T-helper 2 cell treated with Interferon-gamma antibody and Interleukin-4, amounts not matched to agents 5 μg/mL and 100 μg/mL, for 36 hours (primary cell): ENCODE results near the gene LAMA3.

Experiments used
- DNase-seq: peaks from one replicate; pipeline ENCODE4 v3.0.0; 2021; ENCODE audit warnings: low spot score
- H3K27ac Mint-ChIP-seq: one replicate; pipeline ENCODE4 v1.8.0; 2021; ENCODE audit warnings: mild to moderate bottlenecking, mixed read lengths
- H3K27me3 Mint-ChIP-seq: one replicate; pipeline ENCODE4 v1.8.0; 2021; ENCODE audit warnings: low read depth, mixed read lengths
- H3K36me3 Mint-ChIP-seq: one replicate; pipeline ENCODE4 v1.8.0; 2021; ENCODE audit warnings: low read depth, mixed read lengths
- H3K4me1 Mint-ChIP-seq: one replicate; pipeline ENCODE4 v1.8.0; 2021; ENCODE audit warnings: low read depth, mixed read lengths
- H3K4me3 Mint-ChIP-seq: one replicate; pipeline ENCODE4 v1.8.0; 2022; ENCODE audit warnings: mild to moderate bottlenecking, moderate library complexity, mixed read lengths
- H3K9me3 Mint-ChIP-seq: one replicate; pipeline ENCODE4 v1.8.0; 2021; ENCODE audit warnings: mixed read lengths

Gene LAMA3

DNA sequence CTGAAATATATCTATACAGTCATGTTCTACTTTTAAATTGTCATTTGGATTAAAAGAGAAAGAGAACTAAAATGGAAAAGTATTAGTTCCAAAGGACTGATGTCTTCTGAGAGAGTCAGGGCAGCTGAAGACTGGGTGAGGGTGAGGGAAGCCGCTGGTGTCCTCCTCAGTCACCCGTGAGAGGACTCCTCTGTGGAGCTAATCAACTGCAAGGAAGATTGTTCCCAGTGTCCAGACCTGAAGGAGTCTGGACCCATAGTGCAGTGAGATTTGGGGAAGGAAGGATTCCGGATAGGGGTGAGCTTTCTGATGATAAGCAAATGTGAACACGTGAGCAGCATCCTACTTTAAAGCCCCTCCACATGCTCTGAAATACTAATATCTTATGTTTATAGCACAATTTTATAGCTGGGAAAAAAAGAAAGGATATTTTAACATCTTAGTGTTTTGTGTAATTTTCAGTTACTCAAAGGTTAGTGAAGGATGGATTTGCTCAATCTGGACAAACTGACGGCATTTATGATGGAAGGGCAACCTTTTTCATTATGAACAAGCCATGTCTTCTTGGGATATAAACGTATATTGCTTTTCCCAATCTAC, 190.8 kb downstream of the LAMA3 start:
- Mint-ChIP-seq H3K4me3 (no peak overlapping the region), H3K9me3 (no peaks in the 10 kb centered on the region), H3K27ac (no peak overlapping the region), H3K4me1 (peaks cover 11% of the 10 kb centered on the region), H3K27me3 (peaks cover 39% of the 10 kb centered on the region), H3K36me3 (no peaks in the 10 kb centered on the region)
- no peak for DNase-seq

DNA sequence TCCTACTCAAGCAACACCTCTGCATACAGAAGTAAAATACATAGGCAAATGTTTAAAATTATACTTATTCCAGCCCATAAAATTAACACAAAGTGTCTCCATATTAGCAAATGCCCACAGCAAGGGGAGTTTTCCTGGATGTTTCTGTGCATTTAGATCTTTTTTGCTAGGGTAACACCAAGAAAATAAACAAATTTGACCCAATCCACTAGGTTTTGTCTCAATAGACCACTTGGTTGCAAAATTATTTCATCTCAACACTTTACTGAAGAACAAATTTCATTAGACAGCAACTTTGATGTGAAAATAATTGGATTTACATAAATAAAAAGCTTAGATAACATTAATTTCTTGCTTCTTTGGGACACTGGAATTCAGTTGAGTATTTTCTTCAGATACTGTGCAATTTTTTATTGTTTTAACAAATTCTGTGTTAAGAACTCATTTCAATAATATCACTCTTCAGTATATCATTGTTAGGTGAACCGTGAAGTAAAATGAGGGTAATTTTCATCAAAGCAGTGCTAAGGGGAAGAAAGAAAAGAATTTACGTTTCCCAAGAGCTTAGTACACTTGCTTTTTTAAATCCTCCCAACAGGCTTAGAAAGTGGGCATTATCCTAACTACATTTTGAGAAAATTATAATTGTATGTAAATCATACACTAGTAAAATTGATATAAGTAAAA, 191.8 kb downstream of the LAMA3 start:
- Mint-ChIP-seq H3K9me3 (no peaks in the 10 kb centered on the region), H3K4me3 (no peak overlapping the region), H3K36me3 (no peaks in the 10 kb centered on the region), H3K27ac (no peak overlapping the region), H3K27me3 (peaks cover 32% of the 10 kb centered on the region), H3K4me1 (peaks cover 18% of the 10 kb centered on the region)
- DNase-seq = no peak

DNA sequence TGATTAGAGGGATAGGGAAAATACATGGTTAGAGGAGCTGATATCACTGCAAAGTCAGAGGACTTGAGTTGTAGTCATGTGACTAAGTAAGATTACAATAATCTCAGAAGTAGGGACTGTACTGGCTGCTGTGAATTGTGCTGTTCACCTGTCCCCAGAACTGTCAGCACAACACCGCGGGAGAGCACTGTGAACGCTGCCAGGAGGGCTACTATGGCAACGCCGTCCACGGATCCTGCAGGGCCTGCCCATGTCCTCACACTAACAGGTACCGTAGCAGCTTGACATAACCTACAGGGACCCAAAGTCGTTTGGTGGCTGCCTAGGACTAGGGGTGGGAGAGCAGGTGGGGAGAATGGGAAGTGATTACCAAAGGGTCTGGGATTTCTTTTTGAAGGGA, 192.5 kb downstream of the LAMA3 start:
- Mint-ChIP-seq H3K27ac (no peak overlapping the region), H3K4me3 (no peak overlapping the region), H3K9me3 (no peaks in the 10 kb centered on the region)

DNA sequence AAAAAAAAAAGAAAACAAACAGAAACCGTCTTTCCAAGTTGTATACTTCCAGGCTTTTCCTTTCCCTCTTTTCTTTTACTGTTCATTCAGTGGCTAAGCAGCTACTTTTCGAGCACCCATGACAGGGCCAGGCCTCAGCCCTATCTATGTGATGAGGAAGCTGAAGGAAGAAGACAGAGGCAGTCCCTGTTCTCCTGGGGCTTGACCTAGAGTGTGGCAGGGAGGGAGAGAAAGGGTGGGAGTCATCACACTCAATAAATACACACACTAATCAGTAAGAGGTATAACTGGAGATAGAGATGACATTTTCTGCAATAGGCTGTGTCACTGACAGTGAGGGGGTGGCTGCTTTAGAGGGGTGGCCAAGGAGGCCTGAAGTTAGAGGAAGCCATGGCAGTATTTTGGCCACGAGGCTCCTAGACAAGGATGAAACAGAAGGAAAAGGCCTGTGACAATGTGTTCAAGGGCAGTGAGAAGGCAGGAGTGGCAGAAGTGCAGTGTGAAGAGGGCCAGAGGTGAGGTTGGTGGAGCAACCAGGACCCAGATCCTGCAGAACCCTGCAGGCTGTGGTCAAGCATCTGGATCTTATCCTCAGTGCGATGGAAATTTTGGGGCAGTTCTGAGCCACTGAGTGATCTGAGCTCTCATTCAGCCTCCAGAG, 193.5 kb downstream of the LAMA3 start:
- Mint-ChIP-seq H3K9me3 (no peaks in the 10 kb centered on the region), H3K4me3 (no peak overlapping the region), H3K4me1 (peaks cover 29% of the 10 kb centered on the region), H3K27me3 (peaks cover 23% of the 10 kb centered on the region), H3K36me3 (no peaks in the 10 kb centered on the region), H3K27ac (no peak overlapping the region)
- DNase-seq = no peak

More for the DNA sequence above, 192.5 kb downstream of the LAMA3 start:
- peaks cover 27% of the 10 kb centered on the region for H3K27me3 Mint-ChIP-seq
- H3K36me3 Mint-ChIP-seq = no peaks in the 10 kb centered on the region
- peaks cover 24% of the 10 kb centered on the region for H3K4me1 Mint-ChIP-seq
- no peak for DNase-seq

DNA sequence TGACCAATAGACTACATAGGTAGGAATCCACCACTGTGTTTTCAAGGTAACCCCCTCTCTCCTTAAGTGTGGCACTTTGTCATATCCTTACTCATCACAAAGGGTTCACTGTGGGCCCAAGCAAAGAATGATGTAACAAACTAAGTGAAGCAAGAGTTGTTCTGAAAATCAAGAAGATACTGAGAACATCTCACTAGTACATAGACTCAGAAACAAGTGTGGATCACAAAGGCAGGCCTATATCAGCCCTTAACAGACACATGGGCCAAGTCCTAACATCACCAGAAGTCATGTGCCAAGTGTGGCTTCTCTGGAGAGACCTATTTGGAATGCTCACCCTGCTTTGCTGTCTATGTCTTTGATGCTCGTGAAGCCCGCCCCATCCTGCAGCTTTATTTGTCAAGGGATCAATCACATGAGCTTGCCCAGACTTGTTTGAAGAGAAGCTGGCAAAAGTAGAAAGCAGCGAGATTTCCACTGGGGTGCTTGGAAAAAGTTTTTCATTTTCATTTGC, 194.1 kb downstream of the LAMA3 start:
- no peak for DNase-seq
- no peak overlapping the region for H3K4me3 Mint-ChIP-seq
- H3K36me3 Mint-ChIP-seq = no peaks in the 10 kb centered on the region
- peaks cover 19% of the 10 kb centered on the region for H3K27me3 Mint-ChIP-seq
- no peak overlapping the region for H3K27ac Mint-ChIP-seq
- H3K4me1 Mint-ChIP-seq = peaks cover 29% of the 10 kb centered on the region
- no peaks in the 10 kb centered on the region for H3K9me3 Mint-ChIP-seq

DNA sequence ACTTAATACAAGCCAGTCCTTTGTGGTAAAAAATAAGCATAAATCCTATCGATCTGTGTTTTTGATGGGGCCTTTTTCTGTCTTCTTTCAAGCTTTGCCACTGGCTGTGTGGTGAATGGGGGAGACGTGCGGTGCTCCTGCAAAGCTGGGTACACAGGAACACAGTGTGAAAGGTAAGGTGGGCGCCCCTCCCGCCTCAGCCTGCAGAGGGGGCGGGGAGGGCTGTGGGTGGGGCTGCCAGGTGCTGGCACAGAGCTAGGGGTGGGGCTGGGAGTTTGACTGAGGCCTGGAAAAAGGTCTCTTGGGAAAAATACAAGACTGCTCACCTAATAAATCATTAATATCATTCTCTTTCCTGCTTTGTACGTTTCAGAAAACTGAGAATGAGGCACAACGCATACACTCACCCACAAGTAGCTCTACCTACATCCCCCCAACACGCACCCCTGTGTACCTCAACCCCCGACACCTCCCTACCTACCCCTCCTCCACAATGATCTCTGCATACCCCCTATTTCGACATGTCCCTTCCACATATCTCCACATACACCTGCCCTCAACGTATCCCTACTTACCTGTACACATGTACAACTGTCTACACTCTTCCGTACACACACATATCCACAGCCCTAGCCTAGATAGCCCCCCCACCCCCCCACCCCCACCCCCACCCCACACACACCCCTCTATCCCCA, 195.6 kb downstream of the LAMA3 start:
- DNase-seq = no peak
- Mint-ChIP-seq H3K9me3 (no peaks in the 10 kb centered on the region), H3K4me1 (peaks cover 29% of the 10 kb centered on the region), H3K4me3 (no peak overlapping the region), H3K27me3 (peaks cover 6% of the 10 kb centered on the region), H3K36me3 (no peaks in the 10 kb centered on the region), H3K27ac (peak overlapping the region; percentile 43)

DNA sequence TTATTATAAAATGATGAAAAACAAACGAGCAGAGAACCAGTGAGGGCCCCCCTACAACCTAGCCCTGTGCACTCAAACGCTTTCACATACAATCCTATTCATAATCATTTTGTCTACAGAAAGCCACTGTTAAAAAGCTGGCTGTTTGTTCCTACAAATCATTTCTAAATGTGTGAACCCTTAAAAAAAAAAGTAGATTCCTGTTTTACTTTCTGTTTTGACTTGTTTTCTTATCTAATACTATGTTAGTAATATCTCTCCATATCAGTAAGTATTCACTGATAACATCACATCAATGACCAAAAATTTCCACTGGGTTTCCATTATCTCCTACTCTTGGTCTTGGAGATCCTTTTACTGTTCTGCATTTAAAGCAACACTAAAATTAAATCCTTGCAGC, 196.5 kb downstream of the LAMA3 start:
- no peaks in the 10 kb centered on the region for H3K36me3 Mint-ChIP-seq
- peaks cover 8% of the 10 kb centered on the region for H3K27me3 Mint-ChIP-seq
- DNase-seq = no peak
- H3K27ac Mint-ChIP-seq = no peak overlapping the region
- H3K4me1 Mint-ChIP-seq = peaks cover 29% of the 10 kb centered on the region
- no peaks in the 10 kb centered on the region for H3K9me3 Mint-ChIP-seq
- peak overlapping the region; percentile 54 for H3K4me3 Mint-ChIP-seq

DNA sequence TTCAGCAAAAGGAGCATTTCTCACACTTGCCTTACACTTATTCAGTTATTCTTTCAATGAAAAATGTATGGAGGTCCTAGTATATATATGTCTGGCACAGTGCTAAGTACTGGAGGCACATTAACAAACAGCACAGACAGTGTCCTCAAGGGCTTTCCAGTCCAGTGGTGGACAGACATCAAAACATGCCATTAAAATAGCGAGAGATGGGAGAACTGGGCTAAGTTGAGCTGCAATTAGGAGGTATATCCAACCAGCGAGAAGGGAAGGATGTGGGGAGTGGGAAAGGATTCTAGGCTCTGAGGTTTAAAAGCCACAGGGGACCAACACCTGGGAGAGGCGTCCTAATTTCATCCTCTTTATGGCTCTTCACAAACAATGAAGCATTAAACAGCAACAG, 197.8 kb downstream of the LAMA3 start:
- no peak overlapping the region for H3K27ac Mint-ChIP-seq
- H3K4me3 Mint-ChIP-seq = no peak overlapping the region
- no peak for DNase-seq
- peaks cover 11% of the 10 kb centered on the region for H3K27me3 Mint-ChIP-seq
- peaks cover 30% of the 10 kb centered on the region for H3K4me1 Mint-ChIP-seq
- H3K36me3 Mint-ChIP-seq = no peaks in the 10 kb centered on the region
- H3K9me3 Mint-ChIP-seq = no peaks in the 10 kb centered on the region

DNA sequence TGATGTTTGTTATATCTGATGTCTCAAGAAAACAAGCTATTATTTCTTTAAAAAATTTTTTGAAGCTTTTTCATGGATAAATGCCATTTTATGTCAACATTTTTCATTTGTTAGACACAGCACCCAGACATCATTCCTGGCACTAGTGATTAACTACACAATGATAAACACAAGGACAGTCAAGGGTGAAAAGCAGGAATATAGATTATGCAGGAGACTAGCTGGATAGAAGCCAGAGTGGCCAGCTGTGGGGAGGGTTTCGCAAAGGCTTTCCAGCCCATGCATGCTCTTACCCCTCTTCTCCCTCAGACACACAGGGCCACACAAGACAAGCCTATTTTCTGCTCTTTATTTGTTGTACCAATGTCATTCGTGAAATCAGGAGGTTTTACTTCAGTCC, 198.2 kb downstream of the LAMA3 start:
- Mint-ChIP-seq H3K27ac (no peak overlapping the region), H3K4me3 (no peak overlapping the region), H3K36me3 (no peaks in the 10 kb centered on the region), H3K27me3 (peaks cover 11% of the 10 kb centered on the region), H3K9me3 (no peaks in the 10 kb centered on the region), H3K4me1 (peaks cover 30% of the 10 kb centered on the region)
- no peak for DNase-seq

DNA sequence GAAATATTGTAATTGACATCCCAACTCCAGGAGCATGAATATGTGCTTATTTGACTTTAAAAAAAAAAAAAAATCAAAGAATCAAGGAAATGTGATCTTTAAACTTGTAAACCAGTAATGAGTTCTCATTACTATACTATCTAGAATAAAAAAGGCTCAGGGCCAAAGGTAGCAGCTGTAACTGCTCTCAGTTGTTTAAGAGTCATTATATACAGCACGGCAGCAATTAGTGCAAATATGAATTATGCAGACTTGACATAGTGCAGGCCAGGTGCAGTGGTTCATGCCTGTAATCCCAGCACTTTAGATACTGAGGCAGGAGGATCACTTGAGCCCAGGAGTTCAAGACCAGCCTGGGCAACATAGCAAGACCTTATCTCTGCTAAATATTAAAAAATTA, 199.6 kb downstream of the LAMA3 start:
- H3K9me3 Mint-ChIP-seq = no peaks in the 10 kb centered on the region
- no peak for DNase-seq
- H3K36me3 Mint-ChIP-seq = no peaks in the 10 kb centered on the region
- no peak overlapping the region for H3K27ac Mint-ChIP-seq
- H3K4me1 Mint-ChIP-seq = peaks cover 28% of the 10 kb centered on the region
- no peak overlapping the region for H3K4me3 Mint-ChIP-seq
- H3K27me3 Mint-ChIP-seq = peaks cover 14% of the 10 kb centered on the region

DNA sequence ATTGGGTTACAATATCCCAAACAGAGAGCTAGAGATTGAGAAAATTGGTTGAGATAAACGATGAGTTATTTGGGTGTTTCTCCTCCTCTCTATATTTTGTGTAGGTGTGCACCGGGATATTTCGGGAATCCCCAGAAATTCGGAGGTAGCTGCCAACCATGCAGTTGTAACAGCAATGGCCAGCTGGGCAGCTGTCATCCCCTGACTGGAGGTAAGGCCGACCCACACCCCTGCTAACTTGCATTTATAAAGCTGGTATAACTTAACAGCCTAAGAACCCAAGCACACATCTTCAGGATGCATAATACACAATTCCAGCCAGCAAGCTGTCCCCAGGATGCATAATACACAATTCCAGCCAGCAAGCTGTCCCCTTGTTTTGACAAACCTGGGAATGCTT, 200.7 kb downstream of the LAMA3 start:
- peaks cover 21% of the 10 kb centered on the region for H3K4me1 Mint-ChIP-seq
- H3K36me3 Mint-ChIP-seq = no peaks in the 10 kb centered on the region
- H3K4me3 Mint-ChIP-seq = no peak overlapping the region
- no peaks in the 10 kb centered on the region for H3K9me3 Mint-ChIP-seq
- peaks cover 14% of the 10 kb centered on the region for H3K27me3 Mint-ChIP-seq
- no peak for DNase-seq
- no peak overlapping the region for H3K27ac Mint-ChIP-seq

DNA sequence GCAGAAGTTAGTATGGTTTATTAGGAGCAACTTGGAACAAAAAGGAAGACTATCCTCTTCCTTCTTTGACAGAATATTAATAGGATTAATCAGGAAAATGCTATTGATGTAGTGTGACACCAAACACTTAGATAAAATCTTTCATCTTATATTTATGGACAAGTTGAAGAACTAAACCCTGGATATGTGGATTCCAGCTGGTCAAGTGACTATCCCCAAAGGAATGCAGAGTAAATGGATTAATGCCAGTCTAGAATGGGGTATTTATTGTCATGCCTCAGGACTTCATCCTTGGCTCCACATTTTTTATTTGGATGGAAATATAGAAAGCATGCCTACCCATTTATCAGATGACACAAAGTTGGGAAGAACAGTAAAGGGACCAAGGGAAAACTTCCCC, 201.3 kb downstream of the LAMA3 start:
- no peaks in the 10 kb centered on the region for H3K36me3 Mint-ChIP-seq
- H3K4me3 Mint-ChIP-seq = no peak overlapping the region
- peaks cover 16% of the 10 kb centered on the region for H3K4me1 Mint-ChIP-seq
- H3K27me3 Mint-ChIP-seq = peaks cover 14% of the 10 kb centered on the region
- H3K27ac Mint-ChIP-seq = no peak overlapping the region
- H3K9me3 Mint-ChIP-seq = no peaks in the 10 kb centered on the region
- DNase-seq = no peak

DNA sequence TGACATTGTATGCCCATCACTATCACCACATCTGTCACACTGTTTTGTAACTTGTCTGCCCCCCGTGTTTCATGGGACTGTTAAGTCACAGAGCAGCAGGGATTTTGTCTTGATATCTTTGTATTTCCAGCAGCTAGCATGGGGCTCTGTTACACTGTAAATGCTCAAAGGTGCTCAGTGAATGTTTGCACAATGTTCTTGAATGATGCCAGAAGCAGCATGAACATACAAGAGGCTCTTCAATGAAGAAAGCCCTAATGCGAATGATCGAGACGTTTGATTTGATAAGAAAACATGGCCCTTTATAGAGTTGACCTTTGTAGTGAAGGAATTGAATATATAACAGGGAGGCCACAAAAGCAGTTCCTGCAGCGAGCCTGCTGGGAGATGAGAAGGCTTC, 204.4 kb downstream of the LAMA3 start:
- Mint-ChIP-seq H3K9me3 (no peaks in the 10 kb centered on the region), H3K27me3 (peaks cover 25% of the 10 kb centered on the region), H3K4me1 (peaks cover 2% of the 10 kb centered on the region), H3K27ac (no peak overlapping the region), H3K36me3 (no peaks in the 10 kb centered on the region), H3K4me3 (no peak overlapping the region)
- DNase-seq = no peak

DNA sequence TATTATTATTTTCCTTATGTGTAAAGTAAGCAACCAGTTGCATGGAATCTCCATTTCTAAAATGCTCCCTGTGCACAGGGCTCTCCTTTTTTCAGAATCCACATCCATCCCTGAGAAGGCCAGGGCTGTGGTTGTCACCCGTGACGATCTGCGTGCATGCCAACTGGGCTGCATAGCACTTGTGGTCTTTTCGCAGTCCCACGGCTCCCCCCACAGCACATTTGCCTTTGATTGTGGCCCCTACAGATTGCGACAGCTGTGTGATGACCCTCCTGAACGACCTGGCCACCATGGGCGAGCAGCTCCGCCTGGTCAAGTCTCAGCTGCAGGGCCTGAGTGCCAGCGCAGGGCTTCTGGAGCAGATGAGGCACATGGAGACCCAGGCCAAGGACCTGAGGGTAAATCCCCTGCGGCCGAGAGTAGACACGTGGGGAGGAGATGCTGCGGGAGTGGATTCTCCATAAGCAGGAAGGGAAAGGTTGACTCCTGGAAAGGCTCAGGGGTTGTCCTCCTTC, 205.5 kb downstream of the LAMA3 start:
- DNase-seq = no peak
- Mint-ChIP-seq H3K36me3 (no peaks in the 10 kb centered on the region), H3K9me3 (no peaks in the 10 kb centered on the region), H3K27ac (no peak overlapping the region), H3K27me3 (peaks cover 31% of the 10 kb centered on the region), H3K4me1 (peaks cover 2% of the 10 kb centered on the region), H3K4me3 (no peak overlapping the region)
